HUES6 (cell line): Measurements from ENCODE around the gene THEMIS.
A peak's percentile ranks its signal among the peaks of the same experiment; 100 is the strongest.
"Not testable (repeated sequence)": the region's sequence is repeated elsewhere in the genome, so short reads cannot be mapped to it uniquely, and the experiment has no call there.

Experiments
- H3K27ac ChIP-seq: 2 replicates; pipeline ENCODE4 v1.7.0; 2013; ENCODE audit warnings: low read depth, mild to moderate bottlenecking, low read length, inconsistent platforms
- H3K27me3 ChIP-seq: 2 replicates; pipeline ENCODE4 v1.6.1; 2013; ENCODE audit warnings: low read length; ENCODE audit not compliant: control insufficient read depth, insufficient read depth
- H3K36me3 ChIP-seq: 2 replicates; pipeline ENCODE4 v1.6.1; 2013; ENCODE audit warnings: low read length; ENCODE audit not compliant: control insufficient read depth, insufficient read depth
- H3K4me1 ChIP-seq: 2 replicates; pipeline ENCODE4 v1.6.1; 2013; ENCODE audit warnings: low read length; ENCODE audit not compliant: control insufficient read depth, insufficient read depth
- H3K4me3 ChIP-seq: 2 replicates; pipeline ENCODE4 v1.5.1; 2013; ENCODE audit warnings: low read depth, low read length
- H3K9ac ChIP-seq: one replicate; pipeline ENCODE4 v1.6.1; 2013; ENCODE audit warnings: mild to moderate bottlenecking, low read length
- H3K9me3 ChIP-seq: 2 replicates; pipeline ENCODE4 v1.6.1; 2013; ENCODE audit warnings: low read depth, low read length; ENCODE audit not compliant: control insufficient read depth, insufficient read depth

The THEMIS gene

DNA sequence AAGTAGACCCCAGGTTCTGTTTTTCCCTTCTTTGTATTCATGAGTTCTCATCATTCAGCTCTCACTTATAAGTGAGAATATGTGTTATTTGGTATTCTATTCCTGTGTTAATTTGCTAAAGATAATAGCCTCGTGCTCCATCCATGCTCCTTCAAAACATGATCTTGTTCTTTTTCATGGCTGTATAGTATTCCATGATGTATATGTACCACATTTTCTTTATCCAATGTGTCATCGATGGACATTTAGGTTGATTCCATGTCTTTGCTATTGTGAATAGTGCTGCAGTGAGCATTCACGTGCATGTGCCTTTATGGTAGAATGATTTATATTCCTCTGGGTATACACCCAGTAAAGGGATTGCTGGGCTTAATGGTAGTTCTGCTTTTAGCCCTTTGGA, 213.4 kb downstream of the THEMIS start:
- H3K9me3 ChIP-seq, H3K4me3 ChIP-seq, H3K27me3 ChIP-seq, H3K4me1 ChIP-seq, H3K36me3 ChIP-seq, H3K9ac ChIP-seq, H3K27ac ChIP-seq: not testable (repeated sequence)

DNA sequence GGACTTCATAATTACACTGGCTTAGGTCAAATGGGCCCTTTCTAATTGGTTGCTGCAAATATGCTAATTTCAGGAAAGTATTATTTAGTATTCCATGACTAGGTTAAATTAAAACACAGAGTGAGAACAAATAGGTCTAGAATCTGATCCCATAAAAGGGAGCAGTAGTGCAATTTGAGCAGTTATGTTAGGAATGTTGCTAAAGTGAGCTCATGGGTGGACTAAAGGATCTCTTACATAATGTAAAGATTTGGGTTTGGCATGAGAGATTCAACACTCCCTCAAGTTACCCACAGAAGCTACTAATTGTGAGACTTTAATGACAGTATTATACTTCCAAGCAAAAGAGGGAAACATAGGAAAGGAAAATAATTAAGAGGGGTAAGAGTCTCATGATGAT, 214.8 kb downstream of the THEMIS start:
- 0 out of 2 replicates have a peak overlapping the region, but pooled peaks have one; percentile 33 for H3K27ac ChIP-seq
- no peak overlapping the region for H3K9ac ChIP-seq
- H3K4me3 ChIP-seq, result no peak overlapping the region
- H3K27me3 ChIP-seq, result no peaks in the 10 kb centered on the region
- peaks cover 5% of the 10 kb centered on the region; the same call in 1 of the 2 replicates for H3K9me3 ChIP-seq
- H3K4me1 ChIP-seq, result no peaks in the 10 kb centered on the region
- no peaks in the 10 kb centered on the region for H3K36me3 ChIP-seq

GRCh38 chr6:127684501-127684900, 216.4 kb downstream of the THEMIS start:
- no peak overlapping the region for H3K27ac ChIP-seq
- peaks cover 5% of the 10 kb centered on the region; the same call in 1 of the 2 replicates for H3K9me3 ChIP-seq
- no peaks in the 10 kb centered on the region for H3K27me3 ChIP-seq
- no peak overlapping the region for H3K9ac ChIP-seq
- no peak overlapping the region for H3K4me3 ChIP-seq
- no peaks in the 10 kb centered on the region for H3K36me3 ChIP-seq
- no peaks in the 10 kb centered on the region for H3K4me1 ChIP-seq
